NCI-H345 treated with DMSO at 0.1 percent for 48 hours (cell line): ENCODE results near the gene CELF5.
"Not testable (repeated sequence)": the region's sequence is repeated elsewhere in the genome, so short reads cannot be mapped to it uniquely, and the experiment has no call there.

Experiments
- DNase-seq: peaks from one replicate; lab custom pipeline; 2025; ENCODE audit not compliant: unreplicated experiment; lab: John Stamatoyannopoulos, UW

The CELF5 gene

GRCh38 chr19:3338541-3339181 lies 114.2 kb downstream of the CELF5 start:
- DNase-seq = no peak

- DNase-seq = no peak
Observed at GRCh38 chr19:3340340-3340739, 115.9 kb downstream of the CELF5 start.

- no peak for DNase-seq
Observed at GRCh38 chr19:3342246-3342645, 117.8 kb downstream of the CELF5 start.

- DNase-seq = not testable (repeated sequence)
Observed at GRCh38 chr19:3342962-3343361, 118.5 kb downstream of the CELF5 start.

GRCh38 chr19:3343619-3344502 lies 119.4 kb downstream of the CELF5 start:
- no peak for DNase-seq

GRCh38 chr19:3344608-3345598 lies 120.4 kb downstream of the CELF5 start:
- no peak for DNase-seq

- DNase-seq = no peak
Observed at GRCh38 chr19:3345850-3346460, 121.5 kb downstream of the CELF5 start.
